GM19395 (cell line): Measurements from ENCODE around the gene PXN.
"Not testable (repeated sequence)": the region's sequence is repeated elsewhere in the genome, so short reads cannot be mapped to it uniquely, and the experiment has no call there.

Source experiments
- ATAC-seq: cut with Tn5 transposase; IDR thresholded peaks from one replicate; pipeline ENCODE4 v1.9.1; 2021; ENCODE audit warnings: mild to moderate bottlenecking, moderate library complexity; ENCODE audit not compliant: unreplicated experiment

The PXN gene

DNA sequence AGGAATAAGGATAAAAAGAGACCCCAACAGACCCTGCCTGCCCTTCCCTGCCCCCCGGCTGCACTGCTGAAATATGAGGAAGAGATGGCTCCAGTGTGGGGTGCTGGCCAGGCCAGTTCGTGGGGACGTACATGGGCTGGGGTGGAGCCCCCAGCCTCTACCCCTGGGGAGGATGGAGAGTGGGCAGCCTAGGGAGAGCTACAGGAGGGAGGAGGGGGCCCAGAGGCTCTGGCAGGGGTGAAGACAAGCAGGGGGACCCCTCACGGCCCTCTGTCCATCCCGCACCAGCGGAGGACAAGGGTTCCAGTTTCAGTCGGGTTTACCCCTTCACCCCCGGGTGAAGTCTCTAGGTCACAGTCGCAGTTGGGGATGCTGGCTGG is 53.6 kb downstream of the PXN start:
- ATAC-seq = no peak

DNA sequence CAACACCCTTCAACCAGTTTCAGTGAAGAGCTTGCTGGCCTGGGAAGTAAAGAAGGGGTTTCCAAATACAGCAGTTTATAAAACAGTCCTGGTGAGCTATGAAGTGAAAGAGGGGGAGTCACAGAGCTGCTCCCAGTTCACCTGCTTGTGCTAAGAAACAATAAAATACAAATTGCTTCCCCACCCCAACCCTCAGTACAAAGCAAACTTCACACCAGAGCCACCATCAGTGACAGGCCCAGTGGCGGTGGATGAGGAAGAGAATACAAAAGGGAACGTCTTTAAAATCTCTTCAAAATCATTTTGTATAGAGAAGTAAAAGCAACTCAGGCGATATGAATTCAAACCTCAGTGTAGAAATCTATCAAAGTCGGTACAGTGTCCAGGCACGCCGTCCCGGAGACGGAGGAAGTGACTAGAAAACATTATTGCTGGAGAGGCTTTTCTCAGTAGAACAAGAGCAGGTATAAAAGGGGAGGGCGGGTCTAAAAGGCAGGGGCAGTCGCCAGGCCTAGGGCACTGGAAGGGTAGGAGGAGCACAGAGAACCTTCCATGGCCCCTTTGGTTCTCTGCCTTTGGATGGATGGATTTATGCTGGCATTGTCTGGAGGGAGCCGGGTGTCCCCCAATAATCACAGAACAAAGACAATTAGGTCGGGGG is 54.2 kb downstream of the PXN start:
- ATAC-seq = no peak

DNA sequence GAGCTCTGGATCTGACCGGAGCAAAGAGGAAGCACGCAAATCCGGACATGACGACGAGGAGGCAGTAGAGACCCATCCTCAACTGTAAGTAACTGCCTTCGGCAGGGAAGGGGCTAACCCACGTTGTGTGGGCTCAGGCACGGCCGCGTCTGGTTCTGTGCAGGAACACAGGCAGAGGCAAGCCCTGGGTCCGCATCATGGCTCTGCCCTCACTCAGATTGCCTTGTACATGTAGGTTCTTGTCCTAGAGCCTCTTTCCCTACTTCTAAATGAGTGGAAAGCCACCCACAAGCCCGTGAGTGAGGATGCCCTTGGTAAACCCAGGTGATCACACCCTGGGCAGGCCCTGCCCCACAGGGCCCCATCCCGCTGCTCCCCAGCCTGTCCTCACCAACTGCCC is 55.7 kb downstream of the PXN start:
- no peak for ATAC-seq

DNA sequence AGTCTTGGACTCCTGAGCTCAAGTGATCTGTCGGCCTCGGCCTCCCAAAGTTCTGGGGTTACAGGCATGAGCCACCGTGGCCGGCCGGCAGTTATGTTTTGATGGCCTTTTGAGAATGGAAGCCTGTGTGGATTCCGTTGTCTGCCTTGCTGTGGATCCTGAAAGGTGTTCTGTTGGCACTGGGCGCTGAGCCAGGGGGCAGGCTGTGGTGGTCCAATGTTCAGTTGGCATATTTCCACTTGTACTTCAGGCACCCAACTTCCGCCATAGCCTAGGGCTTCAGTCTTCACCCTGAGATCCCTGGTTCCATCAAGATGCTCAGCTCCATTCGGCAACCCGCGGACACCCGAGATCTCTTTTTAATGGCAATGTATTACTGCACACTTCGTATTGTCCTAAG is 58.3 kb downstream of the PXN start:
- ATAC-seq = no peak

DNA sequence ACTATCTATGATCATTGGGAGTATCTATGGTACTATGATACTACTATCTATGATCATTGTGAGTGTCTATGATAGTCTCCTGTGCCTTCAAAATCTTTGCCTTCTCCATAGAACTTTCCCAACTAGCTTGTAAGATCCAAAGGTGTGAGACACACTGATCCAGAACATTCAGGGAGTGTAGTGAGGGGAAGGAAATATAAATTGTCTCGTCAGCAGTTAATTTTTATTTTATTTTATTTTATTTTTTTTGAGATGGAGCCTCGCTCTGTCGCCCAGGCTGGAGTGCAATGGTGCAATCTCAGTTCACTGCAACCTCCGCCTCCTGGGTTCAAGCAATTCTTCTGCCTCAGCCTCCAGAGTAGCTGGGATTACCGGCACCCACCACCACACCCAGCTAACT is 58.7 kb downstream of the PXN start:
- not testable (repeated sequence) for ATAC-seq

DNA sequence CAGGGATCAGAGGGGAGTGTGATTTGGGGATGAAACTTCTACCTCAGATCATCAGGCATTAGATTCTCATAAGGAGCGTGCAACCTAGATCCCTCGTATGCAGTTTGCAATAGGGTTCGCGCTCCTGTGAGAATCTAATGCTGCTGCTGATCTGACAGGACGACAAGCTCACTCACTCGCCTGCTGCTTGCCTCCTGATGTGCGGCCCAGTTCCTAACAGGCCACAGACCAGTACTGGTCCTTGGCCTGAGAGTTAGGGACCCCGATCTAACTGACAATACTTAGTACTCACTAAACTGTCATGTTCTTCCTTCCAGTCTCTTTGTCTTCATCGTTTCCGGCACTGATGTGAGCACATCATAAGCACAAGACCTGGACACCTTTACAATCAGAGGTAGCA is 59.3 kb downstream of the PXN start:
- ATAC-seq = no peak

DNA sequence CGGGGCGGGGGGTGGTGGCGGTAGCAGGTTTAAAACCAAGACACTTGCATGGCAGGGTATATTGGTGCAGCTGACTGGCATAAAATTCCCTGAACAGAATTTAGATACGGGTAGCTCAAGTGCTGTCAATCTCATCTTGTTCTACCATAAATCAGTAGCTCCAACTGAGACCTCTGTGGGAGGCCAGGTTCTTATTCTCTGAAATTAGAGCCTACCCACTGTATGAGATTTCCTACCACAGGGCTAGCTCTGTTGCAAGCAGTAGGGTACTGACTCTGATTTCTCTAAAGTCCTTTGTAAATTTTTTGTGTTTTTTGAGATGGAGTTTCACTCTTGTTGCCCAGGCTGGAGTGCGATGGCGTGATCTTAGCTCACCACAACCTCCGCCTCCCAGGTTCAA is 61.4 kb downstream of the PXN start:
- ATAC-seq = no peak

DNA sequence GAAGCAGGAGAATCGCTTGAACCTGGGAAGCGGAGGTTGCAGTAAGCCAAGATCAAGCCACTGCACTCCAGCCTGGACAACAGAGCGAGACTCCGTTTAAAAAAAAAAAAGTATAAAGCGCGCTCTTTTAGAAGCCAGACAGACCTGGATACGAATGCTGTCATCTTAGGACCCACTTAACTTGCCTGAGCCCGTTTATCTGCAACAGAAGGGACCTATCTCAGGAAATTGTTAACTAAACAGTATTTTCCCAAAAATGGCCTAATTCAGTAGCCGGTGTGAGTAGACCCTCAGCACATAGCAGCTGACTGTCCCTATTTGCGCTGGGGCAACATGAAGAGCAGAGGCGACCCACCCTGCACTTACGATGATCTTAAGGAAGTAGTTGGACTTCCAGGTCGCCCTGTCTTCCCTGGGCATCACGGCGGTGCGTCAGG is 65.1 kb downstream of the PXN start:
- ATAC-seq = no peak

DNA sequence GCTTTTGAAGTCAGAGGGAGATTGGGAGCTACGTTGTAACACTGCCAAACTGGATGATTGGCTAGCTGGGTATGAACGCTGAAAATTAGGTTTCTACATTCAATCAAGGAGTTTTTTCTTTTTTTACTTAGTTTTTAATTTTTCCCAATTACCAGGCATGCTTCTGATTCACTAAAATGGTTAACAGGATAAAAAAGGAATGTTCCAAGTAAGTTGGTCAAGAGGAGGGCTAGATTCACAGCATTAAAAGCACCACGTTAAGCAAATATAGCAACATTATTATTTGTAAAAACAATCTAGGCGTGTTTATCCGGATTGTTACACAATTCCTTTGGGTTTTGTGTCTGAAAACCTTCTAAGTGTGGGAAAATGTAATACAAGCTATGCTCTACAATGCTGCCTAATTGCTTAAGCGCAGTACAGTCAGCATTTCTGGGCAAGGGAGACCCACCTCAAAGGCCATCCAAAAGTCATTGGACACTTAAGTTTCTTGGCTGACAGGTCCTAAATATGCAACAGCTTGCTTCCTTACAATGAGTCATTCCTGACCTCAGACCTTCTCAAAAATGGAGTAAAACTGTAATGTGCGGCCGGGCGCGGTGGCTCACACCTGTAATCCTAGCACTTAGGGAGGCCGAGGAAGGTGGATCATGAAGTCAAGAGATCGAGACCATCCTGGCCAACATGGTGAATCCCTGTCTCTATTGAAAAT is 65.8 kb downstream of the PXN start:
- ATAC-seq = no peak

DNA sequence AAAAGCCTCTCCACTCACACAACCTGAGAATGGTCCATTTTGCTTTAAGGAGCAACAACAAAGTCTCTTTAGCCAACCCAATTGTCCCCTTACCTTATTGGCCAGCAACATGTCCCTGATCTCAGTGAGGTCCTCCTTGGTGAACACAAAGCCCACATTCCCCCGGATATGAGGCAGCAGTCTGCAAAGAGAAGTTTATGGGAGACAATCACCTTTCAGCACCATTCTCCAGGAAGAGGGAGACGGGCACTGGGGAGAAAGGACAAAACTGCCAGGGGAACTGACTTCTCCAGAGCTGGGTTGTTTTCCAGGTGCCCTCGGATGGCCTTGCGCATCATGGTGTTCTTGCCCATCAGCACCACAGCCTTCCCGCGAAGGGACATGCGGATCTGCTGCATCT is 66.5 kb downstream of the PXN start:
- no peak for ATAC-seq

DNA sequence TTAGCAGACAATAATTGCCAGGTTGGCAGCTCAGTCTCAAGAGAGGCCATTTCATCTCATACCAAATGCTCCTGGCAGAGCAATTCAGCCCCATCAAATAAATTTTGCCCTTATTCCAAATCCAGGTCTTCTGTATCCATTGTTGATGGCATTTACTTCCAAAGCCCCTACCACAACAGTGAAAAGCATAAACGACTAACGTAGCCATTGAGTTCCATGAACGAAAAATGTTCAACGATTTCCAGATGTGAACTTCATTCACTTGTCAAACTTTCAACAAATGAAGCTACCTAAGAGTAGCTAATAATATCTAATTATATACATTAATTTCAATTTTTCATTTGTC is 68.0 kb downstream of the PXN start:
- no peak for ATAC-seq

DNA sequence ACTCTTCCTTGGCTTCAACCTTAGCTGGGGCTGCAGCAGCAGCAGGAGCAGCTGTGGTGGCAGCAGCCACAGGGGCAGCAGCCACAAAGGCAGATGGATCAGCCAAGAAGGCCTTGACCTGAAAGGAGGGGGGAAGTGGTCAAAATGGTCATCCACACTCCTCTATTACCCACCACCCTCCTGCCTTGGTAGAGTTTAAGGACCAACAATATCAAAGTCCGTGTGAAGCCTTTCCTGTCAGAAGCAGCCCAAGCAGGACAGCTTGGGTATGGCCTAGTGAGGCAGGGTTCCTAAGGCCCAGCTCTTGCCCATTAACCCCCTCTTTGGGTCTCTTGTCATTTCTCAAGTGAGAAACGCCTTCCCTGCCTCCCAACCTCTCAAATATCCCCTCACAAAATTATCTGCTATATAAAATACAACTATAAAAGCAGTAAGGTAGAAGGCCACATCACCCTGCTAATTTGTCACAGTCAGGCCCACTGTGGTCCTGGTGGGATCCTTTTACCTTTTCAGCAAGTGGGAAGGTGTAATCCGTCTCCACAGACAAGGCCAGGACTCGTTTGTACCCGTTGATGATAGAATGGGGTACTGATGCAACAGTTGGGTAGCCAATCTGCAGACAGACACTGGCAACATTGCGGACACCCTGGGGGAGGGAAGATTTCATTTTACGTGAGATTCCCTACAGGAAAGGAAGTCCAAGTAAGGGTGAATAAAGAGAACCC is 68.6 kb downstream of the PXN start:
- ATAC-seq = not testable (repeated sequence)

DNA sequence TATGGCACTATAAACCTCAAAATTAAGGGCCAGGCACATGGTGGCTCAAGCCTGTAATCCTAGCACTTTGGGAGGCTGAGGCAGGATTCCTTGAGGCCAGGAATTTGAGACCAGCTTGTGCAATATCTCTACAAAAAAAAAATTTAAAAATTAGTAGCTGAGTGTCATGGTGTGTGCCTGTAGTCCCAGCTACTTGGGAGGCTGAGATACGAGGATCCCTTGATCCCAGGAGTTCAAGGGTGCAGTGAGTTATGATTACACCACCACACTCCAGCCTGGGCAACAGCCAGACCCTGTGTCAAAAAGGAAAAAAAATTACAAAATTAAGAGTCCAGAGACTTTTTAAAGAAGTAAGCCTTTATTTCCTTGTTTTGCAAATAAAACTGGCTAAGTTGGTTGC is 69.2 kb downstream of the PXN start:
- ATAC-seq = no peak

DNA sequence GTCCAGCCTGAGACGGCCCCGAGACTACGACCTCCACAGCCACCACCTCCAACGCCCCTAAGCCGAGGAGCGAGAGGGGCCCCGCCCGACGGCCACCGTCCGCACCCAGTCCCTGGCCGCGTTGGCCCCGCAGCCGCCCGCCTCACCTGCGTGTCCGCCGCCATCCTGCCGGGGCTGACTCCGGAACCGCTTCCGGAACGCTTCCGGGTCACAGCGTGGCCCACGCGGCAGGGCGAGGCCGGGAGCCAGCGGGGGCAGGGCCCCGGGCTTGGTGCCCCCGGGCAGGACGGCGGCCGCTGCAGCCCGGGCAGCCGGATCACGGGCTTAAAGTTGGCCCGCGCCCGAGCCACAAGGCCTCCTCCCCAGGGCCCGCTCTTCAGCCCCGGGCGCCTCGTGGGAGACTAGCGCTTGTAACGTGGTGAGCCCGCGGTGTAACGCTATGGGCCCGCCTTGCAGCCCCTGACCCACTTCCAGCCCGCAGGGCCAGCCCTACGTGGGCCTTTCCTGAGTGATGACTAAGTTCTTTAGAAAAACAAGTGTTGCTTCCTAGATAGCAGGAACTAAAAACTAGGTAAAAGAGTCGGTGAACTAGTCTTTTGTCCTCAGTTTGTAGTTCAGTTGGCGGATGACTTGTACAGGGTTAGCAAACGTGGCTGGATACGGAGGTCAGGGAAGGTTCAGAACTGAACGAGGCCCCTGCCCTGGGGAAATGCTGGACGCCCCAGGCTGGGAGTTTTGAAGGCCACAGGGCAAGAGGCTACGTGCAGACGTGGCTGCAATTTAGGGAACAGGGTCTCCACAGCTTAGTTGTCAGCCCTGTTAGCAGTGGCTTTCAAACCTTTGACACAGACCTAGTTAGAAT is 70.8 kb downstream of the PXN start, which contains the start of gene GCN1:
TSS of gene GCN1 (minus strand) at position 182 of the 862 bp plus-strand sequence. CDS start at position 164, 18 bp downstream.
- ATAC-seq = peak; percentile 71

DNA sequence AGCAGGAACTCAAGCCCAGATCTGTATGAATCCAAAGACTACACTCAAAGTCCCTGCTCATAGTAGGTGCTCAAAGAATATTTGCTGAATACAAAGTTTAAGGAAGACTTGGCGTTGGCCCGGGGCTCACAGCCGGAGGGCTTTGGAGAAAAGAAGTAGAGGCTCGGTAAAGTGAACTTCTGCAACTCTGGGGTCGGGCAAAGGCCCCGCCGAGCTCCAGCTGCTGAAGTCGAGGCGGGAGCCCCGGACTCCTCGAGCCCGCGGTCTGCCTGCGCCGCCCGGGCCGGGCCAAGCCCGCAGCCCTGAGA is 71.3 kb downstream of the PXN start:
- peak; percentile 22 for ATAC-seq

DNA sequence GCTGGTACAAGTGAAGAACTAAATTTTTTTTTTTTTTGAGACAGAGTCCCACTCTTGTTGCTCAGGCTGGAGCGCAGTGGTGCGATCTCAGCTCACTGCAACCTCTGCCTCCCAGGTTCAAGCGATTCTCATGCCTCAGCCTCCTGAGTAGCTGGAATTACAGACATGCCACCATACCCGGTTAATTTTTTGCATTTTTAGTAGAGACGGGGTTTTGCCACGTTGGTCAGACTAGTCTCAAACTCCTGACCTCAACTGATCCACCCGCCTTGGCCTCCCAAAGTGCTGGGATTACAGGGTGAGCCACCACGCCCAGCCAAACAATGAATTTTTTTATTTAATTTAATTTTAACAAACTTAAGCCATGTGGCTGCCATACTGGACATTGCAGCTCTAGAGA is 72.2 kb downstream of the PXN start:
- not testable (repeated sequence) for ATAC-seq

DNA sequence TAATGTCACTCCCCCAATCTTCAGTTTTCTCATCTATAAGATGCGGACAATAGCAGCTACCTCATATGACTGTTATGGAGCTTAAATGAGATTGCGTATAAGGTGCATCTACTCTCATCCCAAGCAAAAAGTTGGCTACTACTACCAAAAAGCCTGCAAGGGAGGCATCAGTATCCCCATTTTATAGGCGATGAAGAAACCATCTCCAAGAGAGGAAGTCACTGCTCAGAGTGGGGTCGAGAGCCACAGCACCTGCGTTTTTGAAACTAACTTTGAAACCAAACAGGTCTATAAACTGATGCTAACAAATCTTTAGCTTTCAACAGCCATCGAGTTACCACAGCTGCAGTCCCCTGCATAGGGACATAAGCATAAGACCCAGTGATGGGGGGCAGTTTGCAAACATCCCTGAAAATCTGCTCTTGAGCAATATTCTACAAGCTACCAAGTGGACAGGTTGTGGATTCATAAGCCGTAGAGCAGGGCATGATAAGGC is 74.5 kb downstream of the PXN start:
- ATAC-seq = no peak

DNA sequence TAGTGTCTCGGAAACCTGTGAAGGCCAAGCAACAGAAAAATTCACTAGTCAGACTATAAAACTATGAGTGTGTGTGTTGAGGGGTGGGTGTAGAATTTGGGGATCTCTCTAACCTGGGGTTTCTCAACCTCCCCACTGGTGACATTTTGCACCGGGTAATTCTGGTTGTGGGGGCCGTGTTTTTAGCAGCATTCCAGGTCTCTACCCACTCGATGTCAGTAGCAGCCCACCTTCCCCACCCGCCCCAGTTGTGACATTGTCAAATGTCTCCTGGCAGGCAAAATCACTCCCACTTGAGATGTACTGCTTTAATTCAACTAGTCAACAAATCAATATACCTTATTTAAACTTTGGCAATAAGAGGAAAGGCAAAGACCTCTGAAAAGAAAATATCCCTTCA is 75.1 kb downstream of the PXN start:
- no peak for ATAC-seq

DNA sequence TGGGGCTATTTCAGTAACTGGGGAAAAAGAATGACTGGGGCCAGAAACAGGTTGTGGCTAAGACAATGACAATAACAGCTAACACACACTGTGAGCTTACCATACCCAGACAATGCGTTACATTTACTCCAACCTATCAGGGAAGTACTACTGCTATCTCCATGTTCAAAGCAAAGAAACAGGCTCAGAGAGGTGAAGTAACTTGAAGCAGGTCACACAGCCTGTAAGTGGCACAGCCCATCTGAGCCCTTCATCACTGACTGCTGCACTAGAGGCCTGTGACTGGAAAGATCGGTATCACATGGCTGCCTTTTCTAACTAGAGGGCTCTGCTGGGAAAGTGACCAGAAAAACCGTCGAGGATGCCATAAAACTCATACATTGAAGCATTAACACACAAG is 78.9 kb downstream of the PXN start:
- ATAC-seq = no peak

DNA sequence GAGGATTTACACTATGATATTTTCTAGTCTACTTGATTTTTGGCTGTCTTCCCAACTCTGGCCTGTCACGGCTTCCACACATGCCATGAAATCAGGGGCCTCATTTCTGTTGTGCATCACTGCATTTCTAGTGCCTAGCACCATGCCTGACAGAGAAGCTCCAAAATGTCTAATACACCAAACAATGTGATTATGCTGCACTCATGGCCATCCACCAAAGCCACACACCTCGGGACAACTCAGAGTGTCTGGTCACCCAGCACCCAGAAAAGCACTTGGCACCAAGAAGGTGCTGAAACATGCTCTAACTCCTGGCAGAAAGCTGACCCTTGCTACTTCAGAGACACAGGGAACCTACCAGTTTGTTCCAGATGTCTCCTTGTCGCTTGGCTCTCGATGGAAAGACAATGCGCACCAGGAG is 82.3 kb downstream of the PXN start:
- ATAC-seq = no peak

DNA sequence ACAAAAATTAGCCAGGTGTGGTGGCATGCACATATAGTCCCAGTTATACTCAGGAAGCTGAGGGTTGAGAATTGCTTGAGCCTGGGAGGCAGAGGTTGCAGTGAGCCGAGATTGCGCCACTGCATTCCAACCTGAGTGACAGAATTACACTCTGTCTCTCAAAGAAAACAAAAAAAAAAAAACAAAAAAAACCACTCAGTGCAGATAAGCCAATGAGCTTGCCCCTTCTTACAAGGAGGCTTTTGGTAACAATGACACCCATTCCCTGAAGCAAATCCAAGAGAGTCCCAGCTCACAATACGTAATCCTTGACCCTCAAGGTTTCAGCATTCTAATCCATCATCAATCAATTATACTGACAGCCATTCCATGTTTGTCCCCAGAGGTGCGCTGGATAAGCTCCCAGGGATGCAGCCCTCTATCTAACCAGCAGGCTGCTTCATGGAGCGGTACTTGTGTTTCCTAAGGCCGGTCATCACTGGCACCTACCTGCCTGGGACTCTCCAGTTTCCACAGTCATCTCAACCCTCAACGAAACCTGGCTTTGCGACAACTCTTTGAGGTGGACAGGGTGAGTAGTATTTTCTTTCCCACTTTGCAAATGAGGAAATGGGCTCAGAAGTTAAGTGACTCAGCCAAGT is 83.4 kb downstream of the PXN start:
- no peak for ATAC-seq
